Measurements from ENCODE around the gene FUT7.
"Not testable (repeated sequence)": the region's sequence is repeated elsewhere in the genome, so short reads cannot be mapped to it uniquely, and the experiment has no call there.

Gene FUT7

DNA sequence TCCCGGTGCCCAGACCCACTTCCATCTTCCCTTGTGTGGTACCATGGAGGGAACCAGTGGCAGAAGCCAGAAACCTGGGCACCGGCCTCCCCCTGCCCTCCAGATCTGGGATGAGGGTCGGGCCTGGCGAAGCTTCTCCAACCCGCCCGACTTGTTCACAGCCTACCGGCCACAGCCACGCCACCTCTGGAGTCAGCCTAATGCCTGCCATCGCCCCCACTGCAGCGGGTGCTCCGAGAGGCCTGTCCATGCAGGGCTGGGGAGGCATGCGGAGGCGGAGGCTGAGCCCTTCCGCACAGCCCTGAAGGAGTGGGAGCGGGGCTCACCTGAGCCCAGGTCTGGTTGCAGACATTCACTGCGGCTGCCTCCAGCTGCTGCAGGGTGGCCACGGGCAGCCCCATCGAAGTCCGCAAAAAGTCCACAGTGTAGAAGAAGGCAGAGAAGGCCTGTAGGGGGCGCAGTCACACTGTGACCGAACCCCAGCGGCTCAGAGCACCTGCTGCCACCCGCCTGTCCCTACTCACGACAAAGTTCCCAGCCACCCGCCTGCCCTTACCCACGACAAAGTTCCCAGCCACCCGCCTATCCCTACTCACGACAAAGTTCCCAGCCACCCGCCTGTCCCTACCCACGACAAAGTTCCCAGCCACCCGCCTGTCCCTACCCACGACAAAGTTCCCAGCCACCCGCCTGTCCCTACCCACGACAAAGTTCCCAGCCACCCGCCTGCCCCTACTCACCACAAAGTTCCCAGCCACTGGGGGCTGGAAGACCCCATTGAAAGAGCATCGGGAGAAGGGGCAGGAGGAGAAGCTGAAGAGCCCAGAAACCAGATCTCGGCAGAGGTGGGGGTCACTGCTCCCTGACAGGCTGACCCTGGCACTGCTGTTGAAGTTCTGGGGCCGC lies 17.9 kb upstream of the FUT7 start:
- DNase-seq: peak; percentile 11

DNA sequence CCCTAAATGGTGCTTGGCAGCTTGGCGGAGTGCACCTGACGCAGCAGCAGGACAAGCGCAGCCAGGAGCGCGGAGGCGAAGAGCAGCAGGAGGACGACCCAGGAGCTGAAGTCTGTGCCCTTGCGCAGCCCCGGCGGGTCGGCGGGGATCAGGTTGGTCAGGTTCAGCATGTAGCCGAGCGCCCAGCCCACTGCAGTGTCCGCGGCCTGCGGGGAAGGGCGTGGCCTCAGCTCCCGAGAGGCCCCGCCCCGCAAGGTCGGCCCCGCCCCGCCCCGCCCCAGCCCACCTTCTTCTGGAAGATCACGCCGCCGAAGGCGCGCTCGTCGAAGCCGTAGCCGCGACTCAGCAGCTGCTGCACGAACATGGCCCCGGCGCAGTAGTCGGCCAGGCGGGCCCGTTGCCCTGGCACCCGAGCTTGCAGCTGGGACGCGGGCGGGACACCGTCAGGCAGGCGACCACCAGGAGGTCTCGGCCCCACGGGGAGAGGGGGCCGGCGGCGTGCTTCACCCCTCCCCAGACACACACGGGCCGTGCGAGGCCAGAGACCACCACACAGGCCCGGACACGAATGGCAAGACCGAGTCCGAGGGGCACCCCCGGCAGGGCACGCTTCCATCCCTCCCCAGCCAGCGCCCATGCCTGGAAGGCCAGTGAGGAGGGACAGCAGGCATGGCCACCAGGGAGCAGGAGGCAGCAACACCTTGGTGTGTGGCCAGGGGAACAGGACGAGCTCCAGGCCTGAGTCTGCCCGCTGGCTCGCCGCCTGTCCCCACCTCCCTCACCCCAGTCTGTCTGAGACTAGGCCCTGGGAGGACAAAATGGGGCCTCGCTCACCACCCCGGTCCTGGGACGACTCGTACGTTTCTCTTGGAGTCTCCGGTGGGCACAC lies 17.0 kb upstream of the FUT7 start:
- no peak for DNase-seq

DNA sequence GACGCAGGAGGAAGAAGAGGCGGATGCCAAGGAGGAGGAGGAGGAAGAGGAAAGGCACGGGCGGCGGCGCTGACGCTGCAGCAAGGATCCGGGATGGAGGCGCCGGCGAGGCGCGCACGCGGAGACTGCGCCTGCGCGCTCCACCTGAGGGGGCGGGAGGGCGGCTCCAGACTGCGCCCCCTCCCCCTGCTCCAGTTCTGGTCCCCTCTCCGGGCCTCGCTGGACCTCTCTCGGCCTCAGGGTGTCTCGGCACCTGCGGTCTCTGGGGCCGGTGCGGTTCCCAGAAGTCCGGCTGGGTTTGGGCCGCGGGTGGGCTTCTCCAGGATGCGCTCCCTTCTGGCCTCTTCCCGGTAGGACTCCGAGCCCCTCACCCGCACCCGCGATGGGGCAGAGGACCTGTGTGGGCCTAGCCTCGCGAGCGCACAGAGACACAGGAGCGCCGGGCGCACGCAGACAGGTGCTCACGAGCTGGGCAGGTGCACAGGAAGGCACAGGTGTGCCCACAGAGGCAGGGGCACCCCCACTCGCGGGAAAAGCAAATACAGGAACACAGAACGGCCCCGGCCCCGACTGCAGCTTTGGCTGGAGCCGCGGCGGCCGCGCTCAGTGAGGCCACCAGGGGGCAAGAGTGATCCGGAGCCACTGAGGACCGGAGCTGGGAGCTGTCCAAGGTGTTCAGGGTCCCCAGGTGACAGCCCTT lies 14.3 kb upstream of the FUT7 start, which contains the start of gene NPDC1:
Gene NPDC1, minus strand, starts transcription at position 90 of the 700 bp plus-strand sequence. CDS start 188 bp downstream, outside the sequence.
- DNase-seq: peak; percentile 80

- no peak for DNase-seq
Observed at GRCh38 chr9:137045294-137046087, 13.6 kb upstream of the FUT7 start.

- peak; percentile 13 for DNase-seq
Observed at GRCh38 chr9:137044502-137045177, 12.8 kb upstream of the FUT7 start.

DNA sequence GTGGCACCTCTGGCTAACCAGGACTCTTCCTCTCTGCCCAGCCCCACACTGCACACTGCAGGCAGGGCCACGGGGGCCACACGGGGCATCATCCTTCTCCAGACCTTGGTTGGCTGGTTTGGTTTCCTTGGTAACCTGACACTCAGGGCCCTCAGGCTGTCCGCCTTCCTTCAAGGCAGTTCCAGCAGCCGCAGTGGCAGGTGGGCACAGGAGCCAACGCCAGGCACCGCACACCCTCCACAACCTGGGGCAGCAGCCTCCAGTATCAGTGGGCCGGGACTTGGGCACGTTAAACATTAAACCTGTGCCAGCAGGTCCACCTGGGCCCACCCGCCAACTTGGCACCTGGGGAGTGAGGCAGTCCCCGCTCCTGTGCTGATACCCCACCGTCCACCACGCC lies 12.1 kb upstream of the FUT7 start:
- DNase-seq: peak; percentile 35

DNA sequence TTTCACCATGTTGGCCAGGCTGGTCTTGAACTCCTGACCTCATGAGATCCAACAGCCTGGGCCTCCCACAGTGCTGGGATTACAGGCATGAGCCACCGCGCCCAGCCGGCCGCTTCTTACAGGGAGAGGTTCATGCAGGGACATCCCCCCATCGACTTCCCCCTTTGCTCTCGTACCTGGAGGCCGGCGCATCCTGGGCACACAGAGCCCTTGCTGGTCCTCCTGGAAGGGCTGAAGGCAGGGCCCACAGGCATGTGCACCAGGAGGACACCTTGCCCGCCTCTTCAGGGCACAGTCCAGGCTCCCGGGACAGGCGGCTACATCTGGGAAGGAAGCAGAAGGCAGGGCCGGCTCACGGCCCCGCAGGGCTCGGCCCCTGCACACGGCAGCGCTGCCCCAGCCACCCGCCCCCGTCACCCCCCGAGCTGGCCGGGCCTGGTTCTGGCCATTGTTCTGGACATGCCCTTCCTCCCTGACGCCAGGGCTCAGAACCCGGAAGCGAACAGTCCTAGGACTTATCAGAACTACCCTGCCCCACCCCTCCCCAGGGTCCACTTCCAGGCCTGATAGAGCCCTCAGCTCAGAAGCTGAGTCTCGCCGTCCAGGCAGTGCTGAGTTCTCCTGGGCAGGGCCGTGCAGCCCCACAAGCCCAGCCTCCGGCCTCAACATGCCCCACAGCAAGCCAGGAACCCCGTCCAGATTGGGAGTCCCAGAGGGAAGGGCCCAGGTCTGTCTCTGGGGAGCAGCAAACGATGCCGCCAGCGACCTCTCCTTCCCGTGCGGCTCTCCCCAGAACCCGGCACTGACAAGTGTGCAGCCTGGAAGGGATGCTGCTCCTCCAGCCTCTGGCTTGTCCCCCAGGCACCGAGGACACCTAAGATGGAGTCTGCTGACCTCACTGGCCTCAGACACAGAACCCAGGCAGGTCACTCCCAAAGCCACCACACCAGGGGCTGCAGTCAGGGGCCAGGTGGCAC lies 11.2 kb upstream of the FUT7 start:
- no peak for DNase-seq

DNA sequence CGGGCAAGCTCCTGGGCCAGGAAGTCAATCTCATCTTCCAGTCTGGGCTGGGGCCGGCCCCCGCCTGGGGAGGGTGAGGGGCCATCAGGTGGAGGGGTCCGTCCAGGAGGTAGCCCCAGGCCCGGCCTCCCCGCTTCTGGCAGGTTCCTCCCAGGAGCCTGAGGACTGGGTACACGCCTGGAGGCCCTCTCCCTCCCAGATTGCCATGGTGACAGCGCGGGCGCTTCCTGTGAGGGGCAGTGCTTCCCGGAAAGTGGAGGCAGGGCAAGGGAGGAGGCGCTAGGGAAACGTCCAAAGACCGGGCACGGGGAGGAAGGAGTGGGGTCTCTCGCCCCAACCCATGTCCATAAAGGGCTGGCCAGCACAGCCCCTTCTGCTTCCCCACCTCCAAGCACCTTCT lies 9.2 kb upstream of the FUT7 start:
- DNase-seq: no peak

- no peak for DNase-seq
Observed at GRCh38 chr9:137040568-137040967, 8.7 kb upstream of the FUT7 start.

GRCh38 chr9:137039611-137040366 lies 7.9 kb upstream of the FUT7 start:
- no peak for DNase-seq

- no peak for DNase-seq
Observed at GRCh38 chr9:137038916-137039315, 7.0 kb upstream of the FUT7 start.

DNA sequence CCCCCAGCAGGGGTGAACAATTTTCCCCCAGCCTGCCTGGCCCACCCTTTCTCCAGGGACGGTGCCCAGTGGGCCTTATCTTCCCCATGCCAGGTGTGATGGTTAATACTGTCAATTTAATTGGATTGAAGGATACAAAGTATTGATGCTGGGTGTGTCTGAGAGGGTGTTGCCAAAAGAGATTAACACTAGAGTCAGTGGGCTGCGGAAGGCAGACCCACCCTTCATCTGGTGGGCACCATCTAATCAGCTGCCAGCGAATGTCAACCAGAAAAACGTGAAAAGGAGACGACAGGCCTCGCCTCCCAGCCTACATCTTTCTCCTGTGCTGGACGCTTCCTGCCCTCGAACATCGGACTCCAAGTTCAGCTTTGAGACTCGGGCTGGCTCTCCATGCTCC lies 5.6 kb upstream of the FUT7 start:
- no peak for DNase-seq

DNA sequence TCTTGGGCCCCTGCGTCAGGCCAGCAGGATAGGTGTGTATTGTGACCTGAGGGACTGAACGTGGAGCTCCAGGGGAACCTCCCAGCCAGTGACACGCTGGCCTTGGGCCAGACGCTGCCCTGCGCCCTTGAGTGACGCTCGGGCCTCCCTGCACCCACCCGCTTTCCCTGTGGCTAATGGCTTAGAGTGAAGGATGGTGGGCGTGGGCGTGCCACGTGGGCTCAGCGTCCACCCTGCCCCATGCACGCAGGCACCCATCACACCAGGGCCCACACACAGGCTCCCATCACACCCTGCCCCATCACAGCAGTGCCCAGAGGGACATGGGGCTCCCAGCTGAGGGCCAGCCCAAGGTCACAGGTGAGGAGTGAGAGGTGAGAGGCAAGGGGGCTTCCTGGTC lies 5.1 kb upstream of the FUT7 start:
- no peak for DNase-seq

DNA sequence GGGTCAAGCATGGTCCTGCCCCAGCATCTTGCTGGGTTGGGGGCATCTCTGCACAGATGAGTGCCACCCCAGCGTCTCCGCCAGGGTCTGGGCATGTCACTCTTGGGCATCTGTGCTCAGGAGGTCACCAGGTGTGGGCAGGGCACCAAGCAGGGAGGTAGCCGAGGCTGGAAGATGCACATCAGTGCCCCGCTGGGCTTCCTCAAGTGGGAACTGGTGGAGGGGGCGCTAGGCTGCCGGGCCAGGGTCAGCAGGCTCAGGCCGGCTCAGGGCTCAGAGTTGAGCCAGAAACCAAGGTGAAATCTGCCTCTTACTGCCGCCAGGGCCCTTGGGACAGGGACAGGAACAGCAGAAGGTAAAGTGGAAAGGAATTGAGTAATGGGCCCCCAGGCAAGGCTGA lies 4.0 kb upstream of the FUT7 start:
- no peak for DNase-seq

DNA sequence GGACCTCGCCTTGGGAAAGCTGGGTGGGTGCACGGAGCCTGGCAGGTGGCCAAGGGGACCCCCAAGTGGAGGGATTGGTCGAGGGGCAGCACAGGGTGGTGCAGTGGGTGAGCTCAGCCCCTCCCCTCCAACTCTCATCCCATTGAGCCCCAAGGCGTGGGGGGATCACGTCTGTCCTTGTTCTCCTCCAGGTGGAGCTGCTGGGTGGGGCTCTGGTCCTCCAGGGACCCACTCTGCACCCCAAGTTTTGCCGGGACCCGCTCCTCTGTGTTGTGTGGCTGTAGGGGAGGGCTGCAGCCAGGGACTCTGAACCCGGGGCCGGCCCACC lies 3.6 kb upstream of the FUT7 start:
- no peak for DNase-seq

DNA sequence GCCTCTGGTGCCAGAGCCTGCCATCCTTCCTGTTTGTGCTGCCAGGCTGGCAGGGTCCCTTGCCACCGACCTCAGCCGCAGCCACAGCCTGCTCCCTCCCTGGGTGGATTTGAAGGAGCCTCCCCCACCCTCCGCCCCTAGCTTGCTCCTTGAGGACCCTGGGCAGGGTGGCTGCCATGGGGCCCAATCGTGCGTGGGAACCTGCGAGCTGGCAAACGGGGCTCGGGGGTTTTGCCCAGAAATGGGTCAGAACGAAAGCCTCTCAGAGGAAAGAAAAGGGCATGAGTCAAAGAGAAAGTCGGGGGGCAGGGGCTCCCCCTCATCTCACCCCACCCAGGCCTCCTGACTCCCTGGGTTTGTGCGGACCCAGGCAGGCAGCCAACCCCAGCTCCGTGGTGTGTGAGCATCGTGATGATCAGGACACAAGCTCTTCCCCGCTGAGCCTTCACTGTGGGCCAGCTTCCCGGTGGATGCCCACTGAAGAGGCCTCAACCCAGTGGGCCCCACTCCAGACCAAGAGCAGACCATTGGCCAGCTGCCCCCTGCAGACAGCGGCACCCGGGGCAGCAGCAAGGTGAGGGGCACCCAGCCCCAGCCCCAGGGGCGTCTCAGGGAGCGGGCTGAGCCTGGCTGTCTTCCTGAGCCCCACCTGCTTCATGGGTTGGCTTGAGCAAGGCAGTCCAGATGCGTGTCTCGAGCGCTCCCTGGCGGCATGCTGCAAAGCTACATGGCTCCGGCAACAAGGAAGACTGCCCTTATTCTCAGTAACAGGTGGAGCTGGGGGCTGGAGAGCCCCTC lies 3.0 kb upstream of the FUT7 start:
- peak; percentile 87 for DNase-seq

DNA sequence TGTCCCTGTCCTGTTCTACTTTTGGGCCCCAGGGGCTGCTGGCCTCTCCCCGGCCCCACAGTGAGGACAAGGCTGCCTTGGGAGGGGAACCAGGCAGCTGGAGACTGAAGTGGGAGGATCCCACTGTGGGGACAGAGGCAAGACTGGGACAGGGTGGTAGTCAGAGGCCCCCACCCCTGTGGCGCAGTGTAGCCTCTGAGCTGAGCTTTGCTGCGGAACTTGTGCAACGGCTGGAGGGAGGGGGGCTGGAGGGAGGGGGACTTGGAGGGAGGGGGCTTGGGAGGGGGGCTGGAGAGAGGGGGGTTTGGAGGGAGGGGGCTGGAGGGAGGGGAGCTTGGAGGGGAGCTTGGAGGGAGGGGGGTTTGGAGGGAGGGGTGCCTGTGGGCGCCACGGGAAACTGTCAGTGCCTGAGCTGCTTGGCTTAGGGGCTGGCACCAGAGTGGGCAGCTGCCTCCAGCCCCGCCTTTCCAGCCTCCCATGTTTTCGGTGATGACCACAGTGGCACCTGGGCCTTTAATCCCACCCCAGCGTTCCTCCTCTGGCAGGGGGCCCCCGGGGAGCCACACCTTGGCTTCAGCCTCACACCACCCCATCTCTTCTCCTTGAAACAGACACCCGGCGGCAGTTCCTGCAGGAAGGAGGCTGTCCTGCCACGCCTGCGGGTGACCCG lies 2.3 kb upstream of the FUT7 start:
- DNase-seq: no peak

DNA sequence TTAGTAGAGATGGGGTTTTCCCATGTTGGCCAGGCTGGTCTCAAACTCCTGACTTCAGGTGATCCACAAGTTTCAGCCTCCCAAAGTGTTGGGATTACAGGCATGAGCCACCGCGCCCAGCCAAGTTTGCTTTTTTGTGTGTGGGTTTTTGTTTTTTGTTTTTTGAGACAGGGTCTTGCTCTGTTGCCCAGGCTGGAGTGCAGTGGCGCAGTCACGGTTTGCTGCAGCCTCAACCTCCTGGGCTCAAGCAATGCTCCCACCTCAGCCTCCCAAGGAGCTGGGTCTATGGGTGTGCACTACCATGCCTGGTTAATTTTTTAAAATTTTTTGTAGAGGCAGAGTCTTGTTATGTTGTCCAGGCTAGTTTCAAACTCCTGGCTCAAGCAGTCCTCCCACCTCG lies 1.6 kb upstream of the FUT7 start:
- DNase-seq: not testable (repeated sequence)
